NB4 (cell line): ENCODE data around the gene SLC1A1.

Experiments used
- MAX ChIP-seq: IDR thresholded peaks from 2 replicates; pipeline ENCODE4 v1.6.1; 2011; ENCODE audit warnings: low read depth, low read length
- MYC ChIP-seq: IDR thresholded peaks from 2 replicates; pipeline ENCODE4 v1.6.1; 2011; ENCODE audit warnings: low read depth, low read length
- TF ChIP-seq, protein P1 (sequence below): IDR thresholded peaks from one replicate; pipeline ENCODE4 v1.5.1; 2012; ENCODE audit warnings: low read depth, low read length

- TF ChIP-seq, protein P1, sequence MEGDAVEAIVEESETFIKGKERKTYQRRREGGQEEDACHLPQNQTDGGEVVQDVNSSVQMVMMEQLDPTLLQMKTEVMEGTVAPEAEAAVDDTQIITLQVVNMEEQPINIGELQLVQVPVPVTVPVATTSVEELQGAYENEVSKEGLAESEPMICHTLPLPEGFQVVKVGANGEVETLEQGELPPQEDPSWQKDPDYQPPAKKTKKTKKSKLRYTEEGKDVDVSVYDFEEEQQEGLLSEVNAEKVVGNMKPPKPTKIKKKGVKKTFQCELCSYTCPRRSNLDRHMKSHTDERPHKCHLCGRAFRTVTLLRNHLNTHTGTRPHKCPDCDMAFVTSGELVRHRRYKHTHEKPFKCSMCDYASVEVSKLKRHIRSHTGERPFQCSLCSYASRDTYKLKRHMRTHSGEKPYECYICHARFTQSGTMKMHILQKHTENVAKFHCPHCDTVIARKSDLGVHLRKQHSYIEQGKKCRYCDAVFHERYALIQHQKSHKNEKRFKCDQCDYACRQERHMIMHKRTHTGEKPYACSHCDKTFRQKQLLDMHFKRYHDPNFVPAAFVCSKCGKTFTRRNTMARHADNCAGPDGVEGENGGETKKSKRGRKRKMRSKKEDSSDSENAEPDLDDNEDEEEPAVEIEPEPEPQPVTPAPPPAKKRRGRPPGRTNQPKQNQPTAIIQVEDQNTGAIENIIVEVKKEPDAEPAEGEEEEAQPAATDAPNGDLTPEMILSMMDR = no peak
- TF ChIP-seq MAX (no peak), MYC (no peak)
Measured at GRCh38 chr9:4496497-4496896, 6.2 kb downstream of the SLC1A1 start.
